Ovary (tissue), 9 donors: ENCODE results near the gene DST. TPM values are rescaled to one million over a fixed set of nuclear protein-coding genes. Genes with fewer than 3 reads are reported as not detected.

Source experiments
- DNase-seq, 5 donors: peaks; one replicate each; pipeline ENCODE4 v3.0.0-alpha.2; 2019 to 2020
- H3K27ac ChIP-seq, 2 donors: fragments of 200-600 bp; one replicate each; pipeline versions ENCODE4 v1.5.1 to v1.8.0; 2019 to 2022
- H3K27me3 ChIP-seq: fragments of 200-600 bp; one replicate; pipeline ENCODE4 v1.8.0; 2022
- H3K36me3 ChIP-seq: fragments of 200-600 bp; sonication (generic); one replicate; pipeline ENCODE4 v1.5.1; 2019
- H3K4me1 ChIP-seq: one replicate; pipeline ENCODE4 v1.8.1; 2013; ENCODE audit warnings: mild to moderate bottlenecking, moderate library complexity; ENCODE audit not compliant: insufficient read depth
- H3K4me3 ChIP-seq: fragments of 200-600 bp; sonication (generic); one replicate; pipeline ENCODE4 v1.5.1; 2017
- H3K9me3 ChIP-seq, 2 donors: fragments of 200-600 bp in 1 of 2; sonication (generic) in 1 of 2; one replicate each; pipeline versions ENCODE4 v1.5.1 to v1.8.1; 2013 to 2019; ENCODE audit warnings: mild to moderate bottlenecking in 1 of 2, moderate library complexity in 1 of 2
- EP300 ChIP-seq: sonication (generic); formaldehyde crosslinking; IDR thresholded peaks from one replicate; pipeline ENCODE4 v1.6.1; 2017; ENCODE audit warnings: antibody characterized with exemption
- POLR2A ChIP-seq: fragments of 450-650 bp; IDR thresholded peaks from one replicate; pipeline ENCODE4 v1.6.1; 2017; ENCODE audit warnings: antibody characterized with exemption, mild to moderate bottlenecking, moderate library complexity
- WGBS, 3 donors: extraction: QIAGEN DNeasy Blood & Tissue Kit in 1 of 3; methylation state at CpG; one replicate each; pipeline versions ENCODE4 v1.1.5 to v1.1.7; 2013 to 2017; 5-methylcytosine and 5-hydroxymethylcytosine counted together
- intact Hi-C, 4 donors: fragments of 100-400 bp; cut with DNase I; formaldehyde crosslinking; loops; one replicate each; pipeline versions ENCODE4 v1.11.0 to v1.15.1; 2022 to 2023
- polyA plus RNA-seq, 2 donors: library from polyadenylated mRNA; stranded (reverse); fragments of 200-250 nt in 1 of 2; fragments of 350-450 nt in 1 of 2; fragmentation: Illumina TruSeq in 1 of 2; extraction: RNeasy Lipid Tissue Mini Kit (QIAGEN cat#74804) in 1 of 2; gene quantifications; one replicate each; pipeline ENCODE4 v1.2.3, GENCODE V29; 2013 to 2014
- total RNA-seq, 7 donors: library from RNA; depleted of rRNA in 2 of 7; stranded (reverse); fragments of >200 nt in 2 of 7; fragmentation: NEBNext Ultra II Directional in 3 of 7; extraction: Animal tissue kit (Norgen Biotek cat#: 25700) in 3 of 7; gene quantifications; one replicate each; pipeline versions ENCODE4 v1.1.0 to v1.2.4, GENCODE V29; 2016 to 2023
- TF ChIP-seq, protein P1 (sequence below), 3 donors: fragments of 450-650 bp in 2 of 3; fragments of 200-600 bp in 1 of 3; IDR thresholded peaks; one replicate each; pipeline versions ENCODE4 v1.5.1 to v1.8.0; 2016 to 2022; ENCODE audit warnings: antibody characterized with exemption in 3 of 3, mild to moderate bottlenecking in 1 of 3
- donor health status: DM: no; HTN: no; CAD: no; lungs with moderate emphysema.
- donor health status: DM: no; HTN: no; CAD: no.
- donor health status: Bipolar disorder and iron deficiency.
- donor health status: DM: yes; HTN: yes; CAD: no.
- donor health status: DM: no; HTN: no; CAD: no.
- donor health status: DM: yes; HTN: yes; CAD: no.

DST gene
- total and polyA plus RNA-seq, 9 donors, result 124 to 290 (median 174) TPM

DNA sequence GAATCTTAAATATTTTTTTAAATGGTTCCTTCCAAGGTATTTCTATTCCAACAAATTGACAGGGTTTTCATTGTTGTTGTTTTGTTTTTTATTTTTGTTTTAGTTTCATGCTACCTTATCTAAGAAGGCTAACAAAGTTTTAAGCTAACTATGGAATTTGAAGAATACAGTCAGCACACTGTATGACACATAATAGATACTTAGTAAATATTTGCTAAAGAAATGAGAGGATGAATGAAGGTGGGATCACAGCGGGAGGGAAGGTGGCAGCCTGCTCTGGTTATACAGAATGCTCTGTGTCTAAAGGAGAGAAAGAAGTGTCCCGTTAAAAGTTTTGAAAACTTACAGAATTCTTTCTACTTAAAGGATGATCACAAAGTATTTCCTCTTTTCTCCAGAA is 43.7 kb upstream of the DST start:
- Histone ChIP-seq H3K27me3 (no peaks in the 10 kb centered on the region), H3K4me1 (peaks cover 8% of the 10 kb centered on the region), H3K36me3 (no peaks in the 10 kb centered on the region), H3K27ac (no peak overlapping the region), H3K9me3 (no peaks in the 10 kb centered on the region), H3K4me3 (no peak overlapping the region)
- TF ChIP-seq POLR2A (no peak), EP300 (no peak)
- TF ChIP-seq, protein P1, sequence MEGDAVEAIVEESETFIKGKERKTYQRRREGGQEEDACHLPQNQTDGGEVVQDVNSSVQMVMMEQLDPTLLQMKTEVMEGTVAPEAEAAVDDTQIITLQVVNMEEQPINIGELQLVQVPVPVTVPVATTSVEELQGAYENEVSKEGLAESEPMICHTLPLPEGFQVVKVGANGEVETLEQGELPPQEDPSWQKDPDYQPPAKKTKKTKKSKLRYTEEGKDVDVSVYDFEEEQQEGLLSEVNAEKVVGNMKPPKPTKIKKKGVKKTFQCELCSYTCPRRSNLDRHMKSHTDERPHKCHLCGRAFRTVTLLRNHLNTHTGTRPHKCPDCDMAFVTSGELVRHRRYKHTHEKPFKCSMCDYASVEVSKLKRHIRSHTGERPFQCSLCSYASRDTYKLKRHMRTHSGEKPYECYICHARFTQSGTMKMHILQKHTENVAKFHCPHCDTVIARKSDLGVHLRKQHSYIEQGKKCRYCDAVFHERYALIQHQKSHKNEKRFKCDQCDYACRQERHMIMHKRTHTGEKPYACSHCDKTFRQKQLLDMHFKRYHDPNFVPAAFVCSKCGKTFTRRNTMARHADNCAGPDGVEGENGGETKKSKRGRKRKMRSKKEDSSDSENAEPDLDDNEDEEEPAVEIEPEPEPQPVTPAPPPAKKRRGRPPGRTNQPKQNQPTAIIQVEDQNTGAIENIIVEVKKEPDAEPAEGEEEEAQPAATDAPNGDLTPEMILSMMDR (IDR thresholded peaks at IDR 0.05), result no peak
- DNase-seq, result no peak
- intact Hi-C loops, result no loop called here
- 73 to 77% (median 75%) methylated on average over 2 of the region's 2 CpGs for WGBS, 3 donors

DNA sequence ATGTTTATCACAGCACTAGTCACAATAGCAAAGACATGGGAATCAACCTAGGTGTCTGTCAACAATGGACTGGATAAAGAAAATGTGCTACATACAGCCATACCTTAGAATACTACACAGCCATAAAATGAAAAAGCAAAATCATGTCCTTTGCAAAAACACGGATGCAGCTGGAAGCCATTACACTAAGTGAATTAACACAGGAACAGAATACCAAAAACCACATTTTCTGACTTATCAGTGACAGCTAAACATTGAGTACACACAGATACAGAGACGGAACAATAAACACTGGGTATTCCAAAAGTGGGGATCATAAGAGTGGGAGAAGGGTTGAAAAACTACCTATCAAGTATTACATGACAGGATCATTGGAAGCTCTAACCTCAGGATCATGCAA is 43.3 kb upstream of the DST start:
- WGBS, 3 donors, result 43 to 52% (median 49%) methylated on average over 2 of the region's 2 CpGs
- H3K27me3 ChIP-seq, result no peaks in the 10 kb centered on the region
- H3K27ac ChIP-seq, result no peak overlapping the region
- H3K36me3 ChIP-seq, result no peaks in the 10 kb centered on the region
- DNase-seq, result no peak
- no peaks in the 10 kb centered on the region for H3K9me3 ChIP-seq
- peaks cover 9% of the 10 kb centered on the region for H3K4me1 ChIP-seq
- TF ChIP-seq EP300 (no peak), POLR2A (no peak)
- TF ChIP-seq, protein P1 (IDR thresholded peaks at IDR 0.05), result no peak
- intact Hi-C loops, result no loop called here
- H3K4me3 ChIP-seq, result no peak overlapping the region

DNA sequence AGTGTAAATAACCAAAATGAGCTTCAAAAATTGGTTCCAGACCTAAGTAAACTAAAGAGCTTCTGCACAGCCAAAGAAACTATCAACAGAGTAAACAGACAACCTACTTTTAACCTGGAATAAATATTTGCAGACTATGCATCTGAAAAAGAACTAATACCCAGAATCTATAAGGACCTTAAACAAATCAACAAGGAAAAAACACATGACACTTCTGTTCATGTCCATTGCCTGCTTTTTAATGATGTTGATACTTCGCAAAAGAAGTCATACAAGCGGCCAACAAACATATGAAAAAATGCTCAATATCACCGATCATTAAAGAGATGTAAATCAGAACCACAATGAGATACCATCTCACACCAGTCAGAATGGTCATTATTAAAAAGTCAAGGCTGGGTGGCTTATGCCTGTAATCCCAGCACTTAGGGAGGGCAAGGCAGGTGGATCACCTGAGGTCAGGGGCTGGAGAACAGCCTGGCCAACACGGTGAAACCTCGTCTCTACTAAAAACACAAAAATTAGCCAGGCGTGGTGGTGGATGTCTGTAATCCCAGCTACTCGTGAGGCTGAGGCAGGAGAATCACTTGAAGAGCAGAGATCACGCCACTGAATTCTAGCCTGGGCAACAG is 42.5 kb upstream of the DST start:
- 93 to 95% (median 93%) methylated on average over 8 of the region's 8 CpGs for WGBS, 3 donors
- no peak overlapping the region for H3K27ac ChIP-seq
- TF ChIP-seq EP300 (no peak), POLR2A (no peak)
- TF ChIP-seq, protein P1 (IDR thresholded peaks at IDR 0.05), result no peak

DNA sequence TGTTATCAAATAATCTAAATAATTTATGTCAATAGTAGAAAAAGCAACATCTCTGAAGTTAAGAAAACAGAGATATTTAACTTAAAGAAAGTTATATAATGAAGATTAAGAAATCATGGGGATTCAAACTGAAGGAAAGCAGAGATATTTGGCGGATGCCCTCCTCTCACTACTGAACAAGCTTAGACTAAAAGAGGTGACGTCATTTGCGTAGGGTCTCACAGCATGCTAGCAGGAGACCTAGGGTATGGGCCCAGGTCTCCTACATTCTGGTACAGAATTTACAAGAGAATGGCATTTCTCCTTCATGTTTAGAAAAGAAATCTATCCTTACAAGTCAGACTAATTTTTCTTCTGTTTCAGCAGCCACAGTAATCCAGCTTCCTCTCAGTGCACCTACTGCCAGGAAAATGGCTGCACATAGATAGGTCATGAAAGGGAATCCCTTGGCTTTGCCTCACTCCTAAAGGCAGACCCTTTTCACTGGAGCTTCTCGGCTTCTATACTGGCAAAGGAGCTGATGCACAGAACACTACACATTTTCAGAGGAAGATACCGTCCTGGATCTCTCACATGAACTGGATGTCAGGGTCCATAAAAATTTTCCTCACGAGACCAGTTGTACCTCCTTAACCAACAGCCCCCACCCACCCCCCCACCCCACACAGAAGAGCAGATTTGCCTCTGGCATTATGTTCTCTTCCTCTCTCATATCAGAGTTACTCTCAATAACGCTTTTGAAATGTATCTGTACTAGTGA is 41.8 kb upstream of the DST start:
- Histone ChIP-seq H3K27me3 (no peaks in the 10 kb centered on the region), H3K9me3 (no peaks in the 10 kb centered on the region), H3K4me1 (peaks cover 8% of the 10 kb centered on the region), H3K4me3 (no peak overlapping the region), H3K27ac (no peak overlapping the region), H3K36me3 (no peaks in the 10 kb centered on the region)
- WGBS, 3 donors, result 79 to 88% (median 82%) methylated on average over 7 of the region's 7 CpGs
- no peak for DNase-seq
- intact Hi-C loops, result no loop called here
- no peak for TF ChIP-seq EP300
- TF ChIP-seq, protein P1 (IDR thresholded peaks at IDR 0.05), result no peak
- TF ChIP-seq POLR2A, result no peak

More for the DNA sequence above, 42.5 kb upstream of the DST start:
- Histone ChIP-seq H3K36me3 (no peaks in the 10 kb centered on the region), H3K4me3 (no peak overlapping the region), H3K9me3 (no peaks in the 10 kb centered on the region), H3K4me1 (peaks cover 9% of the 10 kb centered on the region), H3K27me3 (no peaks in the 10 kb centered on the region)
- DNase-seq, result no peak
- intact Hi-C loops, result no loop called here
